ENCODE results near the gene FOCAD.

The FOCAD gene

GRCh38 chr9:20791682-20792081, 107.6 kb downstream of the FOCAD start:
- DNase-seq: no peak

DNA sequence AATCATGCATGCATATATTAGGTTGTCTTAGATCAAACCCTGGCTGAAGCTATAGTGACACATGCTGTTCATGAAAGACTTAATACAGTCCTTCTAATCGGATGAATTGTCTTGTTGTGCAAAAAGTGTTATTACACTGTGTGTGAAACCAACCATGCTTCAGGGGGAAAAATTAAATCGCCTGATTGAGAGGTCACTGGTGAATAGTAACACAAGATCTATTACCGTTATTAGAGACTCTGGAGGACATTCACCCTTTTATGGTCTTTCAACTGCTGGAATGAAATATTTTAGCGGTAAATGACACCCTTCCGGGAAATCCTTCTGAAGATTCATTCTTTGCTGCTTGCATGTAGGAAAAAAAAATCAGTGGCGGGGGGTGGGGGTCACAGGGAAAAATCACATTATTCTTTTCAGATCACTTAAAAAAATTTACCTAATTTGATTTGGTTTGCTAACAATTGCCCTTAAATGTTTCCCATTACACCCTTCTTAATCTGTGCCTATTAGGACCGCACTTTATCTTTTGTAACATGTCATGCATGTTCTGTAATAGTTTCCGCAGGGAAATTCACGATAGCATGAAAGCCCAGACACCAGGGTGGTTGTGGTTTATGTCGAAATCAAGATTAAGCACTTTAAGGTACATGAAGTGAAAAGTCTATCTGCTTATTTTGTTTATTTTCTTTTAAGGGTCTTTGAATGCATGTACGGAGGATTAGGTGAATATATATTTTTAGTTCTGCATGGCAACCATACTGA, 120.6 kb downstream of the FOCAD start:
- no peak for DNase-seq

DNA sequence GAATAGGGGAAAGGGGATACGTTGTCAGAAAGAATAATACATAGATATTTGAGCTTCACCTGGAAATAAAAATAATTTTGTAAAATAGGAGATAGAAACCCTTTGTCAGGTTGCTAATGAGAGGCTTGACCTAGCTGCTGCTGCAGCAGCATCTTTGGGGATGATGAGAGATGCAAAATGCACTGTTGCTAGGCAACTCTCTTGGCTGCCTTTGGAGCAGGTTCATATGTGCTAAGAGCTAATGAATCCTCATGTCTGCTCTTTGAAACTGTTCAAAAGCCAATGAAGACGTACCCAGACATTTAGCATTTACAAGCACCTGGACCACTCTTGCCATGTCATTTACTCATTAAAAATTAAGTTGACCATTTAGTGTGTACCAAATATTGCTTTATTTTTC, 121.7 kb downstream of the FOCAD start:
- DNase-seq: no peak

DNA sequence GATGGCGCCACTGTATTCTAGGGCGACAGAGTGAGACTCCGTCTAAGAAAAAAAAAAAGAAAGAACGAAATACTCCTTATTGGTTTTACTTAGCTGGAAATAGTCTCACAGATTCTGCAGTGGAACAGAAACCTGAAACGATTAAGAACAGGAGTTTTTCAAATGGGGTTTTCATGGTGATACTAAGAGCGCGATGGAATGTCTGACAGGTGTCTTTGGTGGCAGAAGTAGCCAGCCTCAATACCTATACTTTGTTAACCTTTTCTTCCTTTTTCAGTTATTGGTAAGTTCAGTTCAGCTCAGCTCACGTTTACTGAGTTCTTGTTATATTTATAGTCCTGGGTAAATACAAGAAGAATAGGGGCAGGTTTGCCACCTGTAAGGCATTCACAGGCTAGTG, 123.9 kb downstream of the FOCAD start:
- no peak for DNase-seq

DNA sequence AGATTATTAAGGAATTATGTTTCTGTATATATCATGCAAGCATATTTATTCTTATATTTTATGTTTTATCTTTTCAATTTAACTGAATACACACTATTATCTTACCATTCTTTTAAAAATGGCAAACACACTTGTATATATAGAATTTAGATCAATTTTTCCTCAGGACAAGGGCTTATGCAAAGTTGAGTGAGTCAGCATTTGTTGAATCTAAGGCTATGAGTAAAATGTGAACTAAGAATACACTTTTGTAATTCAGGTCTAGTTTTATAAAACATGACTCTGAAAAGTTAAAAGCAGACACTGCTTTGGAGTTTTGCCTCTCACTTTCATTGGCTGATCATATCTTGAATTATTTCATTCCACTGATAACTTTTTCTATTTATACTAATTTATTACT, 127.8 kb downstream of the FOCAD start:
- DNase-seq: no peak

GRCh38 chr9:20815923-20816703, 132.1 kb downstream of the FOCAD start:
- DNase-seq: no peak

GRCh38 chr9:20823051-20823450, 139.0 kb downstream of the FOCAD start:
- no peak for DNase-seq

DNA sequence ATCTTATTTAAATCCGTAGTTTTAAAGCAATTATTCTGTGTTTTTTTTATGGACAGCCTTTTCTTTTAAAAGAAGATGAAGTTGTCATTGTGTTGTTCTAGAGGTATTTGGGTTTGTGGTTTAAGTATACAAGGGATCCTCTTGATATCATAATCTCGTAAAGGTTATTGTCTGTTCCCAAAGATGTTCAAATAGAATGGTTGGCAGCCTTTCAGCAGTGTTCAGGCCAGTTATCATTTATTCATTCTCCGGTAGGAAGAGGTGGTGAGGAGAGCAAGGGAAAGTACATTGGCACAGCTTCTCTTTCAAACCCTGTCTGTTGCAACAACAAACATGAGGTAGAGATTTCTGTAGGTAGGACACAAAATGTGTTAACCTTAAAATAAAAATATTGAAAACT, 147.0 kb downstream of the FOCAD start:
- no peak for DNase-seq

DNA sequence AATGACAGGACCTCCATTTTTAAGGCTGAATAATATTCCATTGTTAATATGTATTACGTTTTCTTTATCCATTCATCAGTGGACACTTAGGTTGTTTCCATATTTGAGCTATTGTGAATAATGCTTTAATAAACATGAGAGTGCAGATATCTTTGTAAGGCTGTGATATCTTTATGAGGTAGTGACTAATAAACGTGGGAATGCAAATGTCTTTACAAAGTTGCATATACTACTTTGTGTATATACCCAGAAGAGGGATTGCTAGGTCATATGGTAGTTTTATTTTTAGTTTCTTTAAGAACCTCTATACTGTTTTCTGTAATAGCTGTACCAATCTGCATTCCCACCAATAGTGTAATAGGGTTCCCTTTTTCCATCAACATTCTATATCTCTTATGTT, 148.7 kb downstream of the FOCAD start:
- no peak for DNase-seq

- DNase-seq: no peak
Observed at GRCh38 chr9:20835377-20836286, 151.6 kb downstream of the FOCAD start.

DNA sequence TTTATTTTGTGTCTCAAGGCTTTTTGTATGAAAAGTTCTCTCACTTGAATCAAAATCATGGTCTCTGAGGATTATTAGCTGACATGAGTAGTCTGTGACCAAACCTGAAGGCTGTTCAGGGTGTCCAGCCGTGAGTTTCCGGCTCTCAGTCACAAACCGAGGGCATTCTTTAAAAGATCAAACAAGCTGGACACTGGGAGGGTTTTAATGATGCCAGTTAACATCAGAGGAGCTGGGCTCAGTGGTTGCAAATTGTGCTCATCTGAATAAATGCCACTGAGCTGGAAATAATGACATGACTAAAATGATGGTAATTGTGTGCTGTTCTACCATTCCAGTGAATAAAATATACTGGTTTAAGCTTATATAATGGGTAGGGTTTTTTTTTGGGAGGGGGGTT, 153.1 kb downstream of the FOCAD start:
- DNase-seq: no peak

DNA sequence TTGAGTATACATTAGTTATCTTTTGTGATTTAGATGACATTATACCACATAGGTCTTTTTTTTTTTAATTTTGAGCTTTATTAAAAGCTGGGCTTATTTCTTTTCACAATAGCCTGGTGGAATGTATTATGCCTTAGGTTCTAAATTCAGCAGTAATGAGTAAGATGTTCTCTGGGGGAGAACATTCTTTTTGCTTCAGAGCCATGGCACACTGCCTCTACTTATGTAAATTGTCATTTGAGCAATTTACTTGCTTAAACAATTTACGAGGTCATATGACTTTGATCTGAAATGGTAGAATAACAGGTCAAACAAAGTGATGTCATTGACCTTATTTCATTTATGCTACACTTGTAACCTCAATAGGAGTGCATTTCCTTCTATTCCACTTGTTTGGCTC, 154.2 kb downstream of the FOCAD start:
- DNase-seq: no peak

- no peak for DNase-seq
Observed at GRCh38 chr9:20844916-20845315, 160.9 kb downstream of the FOCAD start.

GRCh38 chr9:20848490-20848889, 164.4 kb downstream of the FOCAD start:
- no peak for DNase-seq

DNA sequence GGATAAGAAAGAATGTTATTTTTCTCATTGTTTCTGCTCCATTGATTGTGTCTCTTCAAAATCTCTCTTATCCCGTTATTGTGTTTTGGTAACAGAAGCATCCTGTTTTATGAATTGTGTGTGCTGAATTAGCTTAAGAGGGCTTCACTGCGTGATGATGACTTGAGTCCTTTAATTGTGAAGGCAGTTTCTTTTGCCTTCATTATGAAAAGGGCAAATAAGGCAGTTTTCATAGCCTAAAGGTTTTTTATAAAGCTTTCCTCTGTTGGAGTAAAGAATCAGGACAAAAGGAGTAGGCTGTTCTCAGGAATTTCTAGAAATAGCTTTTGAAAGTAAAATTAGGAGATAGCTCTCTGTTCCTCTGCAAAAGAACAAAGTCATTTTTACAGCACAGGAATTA, 169.8 kb downstream of the FOCAD start:
- DNase-seq: no peak

DNA sequence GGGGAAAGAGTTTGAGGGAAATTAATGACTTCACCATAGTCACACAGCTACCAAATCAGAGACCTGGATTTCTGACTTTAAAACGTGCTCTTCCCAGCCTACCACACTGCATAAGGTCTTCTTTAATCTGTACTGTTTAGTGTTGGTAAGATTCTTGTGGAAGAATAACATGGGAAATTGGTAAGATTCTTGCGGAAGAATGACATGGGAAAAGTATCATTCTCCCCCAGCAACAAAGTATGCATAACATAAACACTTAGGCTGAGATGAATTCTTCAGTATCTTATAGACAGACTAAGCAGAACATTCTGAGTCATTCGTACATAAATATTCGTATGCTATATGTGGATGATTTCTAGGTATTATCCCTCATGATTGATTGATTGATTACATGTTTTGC, 170.4 kb downstream of the FOCAD start:
- no peak for DNase-seq

- no peak for DNase-seq
Observed at GRCh38 chr9:20863945-20864344, 179.9 kb downstream of the FOCAD start.

DNA sequence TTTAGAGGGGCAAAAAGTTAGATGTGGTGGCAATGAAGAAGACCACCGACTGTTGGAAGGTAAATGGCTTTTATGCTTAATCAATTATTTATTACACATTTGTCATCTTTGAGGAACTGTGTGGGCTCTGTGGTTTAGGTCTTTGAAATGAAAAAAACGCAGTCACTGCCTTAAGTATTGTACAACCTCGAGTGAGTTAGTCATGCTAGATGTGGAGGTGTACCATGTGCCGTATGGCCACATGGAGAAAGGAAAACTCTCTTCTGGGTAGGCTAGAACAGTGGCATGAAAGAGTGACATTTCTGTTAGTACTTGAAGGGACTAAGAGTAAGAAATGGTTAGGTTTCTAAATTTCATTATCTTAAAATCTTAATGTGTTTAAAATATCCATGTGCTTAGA, 181.3 kb downstream of the FOCAD start:
- no peak for DNase-seq

- no peak for DNase-seq
Observed at GRCh38 chr9:20870115-20870514, 186.1 kb downstream of the FOCAD start.

DNA sequence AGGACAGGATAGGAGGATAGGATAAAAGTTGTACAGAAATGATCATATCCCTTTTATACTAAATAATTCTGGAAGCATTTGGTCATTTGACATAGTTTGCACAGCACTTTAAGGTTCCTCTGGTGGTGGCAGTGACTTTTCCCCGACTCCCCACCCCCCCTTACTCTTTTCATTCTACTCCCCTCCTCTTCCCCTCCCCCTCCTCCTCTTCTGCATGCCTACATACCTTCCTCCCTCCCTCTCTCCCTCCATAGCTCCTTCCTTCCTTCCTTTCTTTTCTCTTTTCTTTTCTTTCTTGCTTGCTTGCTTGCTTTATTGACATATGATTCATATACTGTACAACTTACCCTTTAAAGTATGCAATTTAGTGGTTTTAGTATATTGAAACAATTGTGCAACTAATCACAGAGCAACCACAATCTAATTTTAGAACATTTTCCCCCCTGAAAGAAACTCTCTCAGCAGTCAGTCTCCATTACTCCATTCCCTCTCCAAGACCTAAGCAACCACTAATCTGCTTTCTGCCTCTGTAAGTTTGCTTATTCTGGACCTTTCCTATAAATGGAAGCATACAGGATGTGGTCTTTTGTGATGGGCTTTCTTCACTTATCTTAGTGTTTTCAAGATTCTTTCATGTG, 188.4 kb downstream of the FOCAD start:
- no peak for DNase-seq

- DNase-seq: no peak
Observed at GRCh38 chr9:20873240-20873865, 189.3 kb downstream of the FOCAD start.

DNA sequence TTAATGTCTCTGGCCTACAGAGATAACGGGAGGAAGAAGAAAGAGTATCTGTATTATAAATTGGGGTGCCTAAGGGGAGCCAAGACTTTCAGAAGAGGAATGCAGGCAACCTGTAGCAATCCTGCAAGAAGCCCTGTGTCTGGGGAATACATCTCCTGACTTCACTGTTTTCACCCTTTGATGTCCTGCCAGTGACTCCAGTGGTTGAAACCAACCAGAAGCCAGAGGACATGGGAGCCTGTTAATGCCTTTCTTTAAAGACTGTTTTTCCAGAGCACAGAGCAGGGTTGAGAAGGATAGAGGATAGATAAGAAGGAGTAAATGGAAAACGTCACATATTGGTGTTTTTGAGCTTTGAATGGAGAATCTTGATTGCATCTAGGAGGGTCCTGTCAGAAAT, 196.2 kb downstream of the FOCAD start:
- DNase-seq: no peak
